HG03439 (cell line): ENCODE data around the gene WNT3A.

Experiments
- ATAC-seq: cut with Tn5 transposase; IDR thresholded peaks from one replicate; pipeline ENCODE4 v1.9.1; 2021; ENCODE audit warnings: mild to moderate bottlenecking, moderate library complexity; ENCODE audit not compliant: unreplicated experiment

The WNT3A gene

DNA sequence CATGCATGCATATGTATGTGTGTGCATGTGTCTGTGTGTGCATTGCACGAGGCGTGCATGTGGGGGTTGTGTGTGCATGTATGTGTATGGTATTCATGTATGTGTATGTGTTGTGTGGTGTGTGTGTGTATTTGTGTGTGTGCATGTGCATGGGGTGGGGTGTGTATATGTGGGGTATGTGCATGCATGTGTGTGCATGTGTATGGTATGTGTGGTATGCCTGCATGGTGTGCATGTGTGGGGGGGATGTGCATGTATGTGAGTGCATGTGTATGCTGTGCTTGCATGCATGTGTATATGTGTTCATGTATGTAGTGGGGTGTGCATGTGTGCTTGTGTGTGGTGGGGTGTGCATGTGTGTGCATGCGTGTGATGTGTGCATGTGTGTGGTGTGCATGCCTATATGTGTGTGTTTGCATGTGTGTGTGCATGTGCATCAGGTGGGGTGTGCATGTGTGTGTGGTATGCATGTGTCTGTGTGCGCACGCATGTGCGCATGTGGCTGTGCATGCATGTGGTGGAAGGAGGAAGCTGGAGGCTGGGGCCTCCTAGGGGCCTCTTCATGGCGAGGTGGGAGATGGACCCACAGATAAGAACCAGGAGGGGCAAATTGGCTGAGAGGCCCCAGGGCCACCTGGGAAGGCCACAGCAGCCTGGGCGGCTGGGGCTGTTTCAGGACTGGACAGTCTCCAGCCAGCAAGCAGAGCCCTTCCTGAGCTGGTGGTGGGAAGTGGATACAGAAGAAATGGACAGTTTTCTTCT is 39.8 kb downstream of the WNT3A start:
- ATAC-seq = no peak

DNA sequence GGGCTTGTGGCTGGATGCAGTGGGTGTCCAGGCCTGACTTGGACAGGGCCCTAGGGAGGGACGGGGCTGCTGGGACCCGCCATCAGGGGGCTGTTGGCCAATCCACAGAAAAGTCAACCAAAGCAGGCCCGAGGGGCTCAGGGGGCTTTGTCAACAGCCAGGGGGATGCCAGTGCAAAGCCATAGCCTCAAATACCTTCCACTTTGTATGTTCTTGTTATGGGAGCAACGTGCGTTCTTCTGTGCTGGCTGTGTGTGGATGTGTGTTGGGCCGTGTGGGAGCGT is 40.3 kb downstream of the WNT3A start:
- no peak for ATAC-seq

GRCh38 chr1:228048120-228048519 is 41.3 kb downstream of the WNT3A start:
- ATAC-seq = no peak

GRCh38 chr1:228048659-228049298 is 42.0 kb downstream of the WNT3A start:
- ATAC-seq = no peak

DNA sequence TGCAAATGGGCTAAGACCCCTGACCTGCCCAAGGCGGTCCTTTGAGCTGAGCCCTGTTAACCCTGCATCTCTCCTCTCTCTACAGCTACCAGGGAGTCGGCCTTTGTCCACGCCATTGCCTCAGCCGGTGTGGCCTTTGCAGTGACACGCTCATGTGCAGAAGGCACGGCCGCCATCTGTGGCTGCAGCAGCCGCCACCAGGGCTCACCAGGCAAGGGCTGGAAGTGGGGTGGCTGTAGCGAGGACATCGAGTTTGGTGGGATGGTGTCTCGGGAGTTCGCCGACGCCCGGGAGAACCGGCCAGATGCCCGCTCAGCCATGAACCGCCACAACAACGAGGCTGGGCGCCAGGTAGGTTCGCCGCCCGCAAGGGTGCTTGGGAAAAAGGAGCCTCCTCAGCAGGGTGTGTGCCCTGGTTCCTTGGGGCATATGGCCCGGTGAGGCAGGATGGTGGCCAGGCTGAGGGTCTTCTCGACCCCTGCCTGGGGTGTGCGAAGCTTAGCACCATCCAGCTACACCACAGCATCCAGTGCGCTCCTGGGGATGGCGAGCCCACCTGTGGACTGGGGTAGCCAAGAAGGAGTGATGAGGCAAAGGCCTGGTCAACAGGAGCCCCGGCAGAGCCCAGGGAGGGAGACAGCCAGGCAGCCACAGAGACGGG is 43.9 kb downstream of the WNT3A start:
- no peak for ATAC-seq

DNA sequence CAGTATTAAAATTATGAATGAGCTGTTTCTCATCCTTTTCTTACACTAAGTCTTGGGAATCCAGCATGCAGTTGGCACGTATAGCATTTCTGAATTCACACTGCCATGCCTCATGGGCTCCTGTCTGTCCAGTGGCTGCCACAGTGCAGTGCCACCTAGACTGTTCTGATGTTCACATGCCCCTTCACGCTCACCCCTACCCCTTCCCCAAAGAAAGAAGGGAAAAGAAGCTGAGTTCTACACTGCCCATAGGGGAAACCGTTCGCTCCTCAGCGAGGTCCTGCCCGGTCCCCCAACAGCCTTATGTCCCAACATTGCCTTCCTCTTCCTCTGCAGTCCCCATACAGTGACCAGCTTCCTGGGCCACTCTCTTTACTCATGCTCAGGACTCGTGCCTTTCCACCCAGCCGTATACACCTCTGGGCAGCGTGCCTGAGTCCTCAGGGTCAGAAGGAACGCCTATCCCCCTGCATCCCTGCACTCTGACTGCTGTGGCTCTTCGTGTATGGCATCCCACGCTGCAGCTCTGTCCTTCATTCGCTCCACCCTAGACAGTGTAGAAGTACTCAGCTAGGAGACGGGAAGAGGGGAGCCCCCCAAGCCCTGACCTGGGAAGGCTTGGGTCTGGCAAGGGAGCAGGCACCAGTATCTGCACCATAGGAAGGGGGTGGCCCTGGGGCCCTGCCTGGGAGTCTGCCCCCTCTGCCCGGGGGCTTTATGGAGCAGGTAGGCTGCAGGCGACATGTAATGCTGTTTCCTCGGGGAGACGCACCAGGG is 51.6 kb downstream of the WNT3A start:
- no peak for ATAC-seq

- no peak for ATAC-seq
These were observed 52.3 kb downstream of the WNT3A start for GRCh38 chr1:228058949-228059633.

DNA sequence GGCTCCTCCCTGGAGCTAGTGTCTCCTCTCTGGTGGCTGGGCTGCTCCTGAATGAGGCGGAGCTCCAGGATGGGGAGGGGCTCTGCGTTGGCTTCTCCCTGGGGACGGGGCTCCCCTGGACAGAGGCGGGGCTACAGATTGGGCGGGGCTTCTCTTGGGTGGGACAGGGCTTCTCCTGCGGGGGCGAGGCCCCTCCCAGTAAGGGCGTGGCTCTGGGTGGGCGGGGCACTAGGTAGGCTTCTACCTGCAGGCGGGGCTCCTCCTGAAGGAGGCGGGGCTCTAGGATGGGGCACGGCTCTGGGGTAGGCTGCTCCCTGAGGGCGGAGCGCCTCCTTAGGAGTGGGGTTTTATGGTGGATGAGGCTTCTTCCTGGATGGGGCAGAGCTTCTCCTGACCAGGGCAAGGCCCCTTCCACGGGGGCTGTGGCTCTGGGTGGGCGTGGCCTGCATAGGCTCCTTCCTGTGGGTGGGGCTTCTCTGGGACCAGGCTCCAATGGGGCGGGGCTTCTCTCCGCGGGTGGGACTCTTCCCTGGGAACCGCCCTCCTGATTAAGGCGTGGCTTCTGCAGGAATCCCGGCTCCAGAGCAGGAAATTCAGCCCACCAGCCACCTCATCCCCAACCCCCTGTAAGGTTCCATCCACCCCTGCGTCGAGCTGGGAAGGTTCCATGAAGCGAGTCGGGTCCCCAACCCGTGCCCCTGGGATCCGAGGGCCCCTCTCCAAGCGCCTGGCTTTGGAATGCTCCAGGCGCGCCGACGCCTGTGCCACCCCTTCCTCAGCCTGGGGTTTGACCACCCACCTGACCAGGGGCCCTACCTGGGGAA is 53.0 kb downstream of the WNT3A start:
- ATAC-seq = no peak

DNA sequence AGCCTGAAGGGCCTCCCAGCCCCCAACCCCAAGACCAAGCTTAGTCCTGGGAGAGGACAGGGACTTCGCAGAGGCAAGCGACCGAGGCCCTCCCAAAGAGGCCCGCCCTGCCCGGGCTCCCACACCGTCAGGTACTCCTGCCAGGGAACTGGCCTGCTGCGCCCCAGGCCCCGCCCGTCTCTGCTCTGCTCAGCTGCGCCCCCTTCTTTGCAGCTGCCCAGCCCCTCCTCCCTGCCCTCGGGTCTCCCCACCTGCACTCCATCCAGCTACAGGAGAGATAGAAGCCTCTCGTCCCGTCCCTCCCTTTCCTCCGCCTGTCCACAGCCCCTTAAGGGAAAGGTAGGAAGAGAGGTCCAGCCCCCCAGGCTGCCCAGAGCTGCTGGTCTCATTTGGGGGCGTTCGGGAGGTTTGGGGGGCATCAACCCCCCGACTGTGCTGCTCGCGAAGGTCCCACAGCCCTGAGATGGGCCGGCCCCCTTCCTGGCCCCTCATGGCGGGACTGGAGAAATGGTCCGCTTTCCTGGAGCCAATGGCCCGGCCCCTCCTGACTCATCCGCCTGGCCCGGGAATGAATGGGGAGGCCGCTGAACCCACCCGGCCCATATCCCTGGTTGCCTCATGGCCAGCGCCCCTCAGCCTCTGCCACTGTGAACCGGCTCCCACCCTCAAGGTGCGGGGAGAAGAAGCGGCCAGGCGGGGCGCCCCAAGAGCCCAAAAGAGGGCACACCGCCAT is 53.8 kb downstream of the WNT3A start:
- no peak for ATAC-seq

DNA sequence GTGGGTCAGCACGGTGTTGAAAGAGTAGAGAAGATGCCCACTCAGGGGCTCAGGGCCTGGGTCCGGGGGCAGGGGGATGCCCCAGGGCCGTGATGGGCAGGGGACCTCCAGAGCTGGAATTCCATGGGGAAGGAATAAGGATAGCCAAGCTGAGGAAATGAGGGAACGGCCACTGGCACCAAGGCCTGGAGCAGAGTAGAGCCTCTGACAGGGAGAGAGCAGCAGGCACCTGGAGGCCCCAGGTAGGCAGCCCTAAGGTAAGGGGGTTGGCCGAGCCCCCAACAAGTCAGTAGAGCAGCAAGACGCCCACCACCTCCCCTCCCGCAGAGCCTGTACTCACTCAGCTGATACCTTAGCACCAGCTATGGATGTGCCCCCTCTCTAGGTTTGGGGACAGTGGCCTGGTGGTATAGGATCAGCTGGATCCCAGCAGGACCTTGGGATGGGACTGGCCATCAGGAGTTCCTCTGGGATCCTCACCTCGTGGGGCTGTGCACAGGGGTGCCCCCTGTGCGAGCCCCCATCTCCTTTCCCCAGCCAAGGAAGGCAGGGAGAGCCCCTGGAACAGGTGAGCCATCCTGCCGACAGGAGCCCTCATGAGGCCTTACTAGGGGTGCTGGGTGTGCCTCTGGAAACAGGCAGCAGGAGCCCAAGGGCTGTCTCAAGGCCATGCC is 54.8 kb downstream of the WNT3A start:
- ATAC-seq = no peak

GRCh38 chr1:228062085-228062791 is 55.4 kb downstream of the WNT3A start:
- ATAC-seq = no peak

DNA sequence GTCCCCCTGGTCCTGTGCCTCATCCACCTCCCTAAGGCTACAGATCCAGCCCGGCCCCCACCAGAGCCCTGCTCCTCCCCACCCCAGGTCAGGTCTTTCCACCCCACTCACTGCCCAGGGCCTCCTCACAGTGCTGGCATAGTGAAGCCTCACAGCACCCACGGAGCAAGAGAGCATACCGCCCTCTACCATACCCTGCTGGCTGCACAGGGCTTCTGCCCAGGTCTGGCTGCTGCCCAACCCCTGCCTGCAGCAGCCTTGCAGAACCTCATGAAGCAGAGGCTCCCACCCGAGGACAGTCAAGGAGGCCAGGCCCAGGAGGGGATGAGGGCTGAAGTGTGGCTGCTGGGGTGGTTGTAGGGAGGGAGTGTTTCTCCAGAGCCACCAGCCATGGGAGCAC is 56.0 kb downstream of the WNT3A start:
- ATAC-seq = no peak

GRCh38 chr1:228063251-228064191 is 56.7 kb downstream of the WNT3A start:
- ATAC-seq = no peak

DNA sequence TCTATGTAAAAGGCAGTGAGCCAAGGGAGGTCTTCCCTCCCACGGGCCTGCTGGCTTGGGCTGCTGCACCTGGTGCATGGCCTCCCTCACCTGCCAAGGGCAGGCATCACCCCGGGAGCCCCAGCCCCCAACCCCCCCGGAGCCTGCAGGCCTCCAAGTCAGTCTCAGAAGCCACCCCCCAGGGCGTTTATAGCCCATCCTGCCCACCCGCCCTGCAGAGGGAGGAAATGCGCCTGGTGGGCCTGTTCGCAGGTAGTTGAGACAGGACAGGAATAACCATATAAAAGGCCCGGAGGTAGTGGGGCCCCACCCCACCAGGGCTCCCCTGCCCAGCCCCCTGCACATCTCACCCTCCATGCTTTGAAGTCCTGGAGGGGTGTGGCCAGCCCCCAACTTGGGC is 57.5 kb downstream of the WNT3A start:
- no peak for ATAC-seq

- no peak for ATAC-seq
These were observed 58.1 kb downstream of the WNT3A start for GRCh38 chr1:228064741-228065542.

DNA sequence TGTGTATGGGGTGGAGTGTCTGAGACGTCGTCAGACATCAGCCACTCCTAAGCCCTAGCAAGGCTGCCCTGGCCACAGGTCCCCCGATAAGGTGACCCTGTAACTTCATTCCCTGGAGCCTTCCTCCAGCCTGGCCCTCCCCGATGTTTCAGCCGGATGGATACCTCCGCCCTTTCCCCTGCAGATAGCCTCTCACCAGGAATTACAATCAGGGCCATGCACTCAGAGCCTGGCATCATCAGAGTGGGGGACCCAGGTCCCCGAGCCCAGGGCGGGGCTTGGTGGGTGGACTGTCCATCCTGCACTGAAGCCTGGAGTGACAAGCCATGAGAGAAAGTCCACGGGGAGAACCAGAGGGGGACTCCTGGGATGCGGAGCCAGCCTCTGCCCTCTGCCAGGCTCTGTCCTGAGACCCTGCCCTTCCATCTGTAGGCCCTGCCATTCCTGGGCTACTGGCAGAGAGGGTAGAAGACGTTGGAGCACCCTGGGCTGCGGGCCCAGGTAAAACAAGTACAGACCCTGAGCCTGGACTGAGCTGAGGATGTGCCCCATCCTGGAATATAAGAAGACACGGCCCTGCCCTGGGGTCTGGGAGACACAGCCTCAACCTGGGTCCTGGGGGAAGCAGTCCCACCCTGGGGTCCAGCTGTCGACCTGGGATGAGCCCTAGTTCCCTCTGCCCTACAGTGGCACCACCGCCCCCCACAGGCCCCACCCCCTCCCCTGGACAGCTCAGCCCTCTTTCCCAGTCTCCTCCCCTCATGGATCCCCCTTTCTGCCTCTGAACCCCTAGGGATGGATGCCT is 58.9 kb downstream of the WNT3A start:
- no peak for ATAC-seq
